HepG2 (cell line): ENCODE measurements around the gene NEK6. TPM values are rescaled to one million over a fixed set of nuclear protein-coding genes. Genes with fewer than 3 reads are reported as not detected.

Experiments
- ATAC-seq: fragments of 200-7000 bp; cut with Tn5 transposase; 3 replicates; pipeline ENCODE4 v1.9.1; 2020; ENCODE audit warnings: mild to moderate bottlenecking, moderate library complexity
- BruUV-seq: library from RNA; stranded (reverse); fragments of 400-500 nt; replicated peaks from 2 replicates; lab custom pipeline; 2021; lab: Mats Ljungman, UMichigan
- CTCF ChIA-PET: fragments of 300-600 bp; formaldehyde crosslinking; extraction: SDS; loops from one replicate; lab custom pipeline; 2021; ENCODE audit warnings: low total read pairs, inconsistent platforms, low intra/inter-chr PET ratio; lab: Yijun Ruan, JAX
- POLR2A ChIA-PET: fragments of 350-600 bp; sonication (Branson Sonifier 250); formaldehyde crosslinking; loops from one replicate; lab custom pipeline; 2020; ENCODE audit warnings: antibody characterized with exemption, inconsistent platforms; lab: Yijun Ruan, JAX
- DNase-seq: peaks from one replicate; pipeline ENCODE4 v3.0.0-alpha.2; 2015; ENCODE audit warnings: low spot score
- FAIRE-seq: peaks from 3 replicates; lab custom pipeline; 2011; peaks lifted over from hg19 to GRCh38; lab: Jason Lieb, UNC
- H2AFZ ChIP-seq: one replicate; pipeline ENCODE4 v1.6.1; 2011; ENCODE audit warnings: low read length, inconsistent platforms
- H3K27ac ChIP-seq: fragments of 300-600 bp; 3 replicates; pipeline ENCODE4 v1.8.0; 2011; ENCODE audit warnings: mixed run types, mild to moderate bottlenecking, mixed read lengths, low read length, inconsistent platforms; ENCODE audit not compliant: insufficient read depth; ENCODE audit errors: extremely low read length
- H3K27me3 ChIP-seq, 2 experiments: fragments of 200-600 bp in 1 of 2; 2 replicates in 1 of 2; 3 replicates in 1 of 2; pipeline versions ENCODE4 v1.6.0 to v1.8.0; 2011; ENCODE audit warnings: low read length in 2 of 2, mild to moderate bottlenecking in 2 of 2, moderate library complexity in 2 of 2, inconsistent platforms in 1 of 2; ENCODE audit not compliant: insufficient read depth in 2 of 2, control insufficient read depth in 1 of 2
- H3K36me3 ChIP-seq, 2 experiments: fragments of 200-600 bp in 1 of 2; replicated peaks in 1 of 2; 2 replicates in 1 of 2; 3 replicates in 1 of 2; pipeline versions ENCODE4 v1.5.1 to v1.8.0; 2011; ENCODE audit warnings: low read length in 2 of 2, inconsistent platforms in 1 of 2; ENCODE audit not compliant: insufficient read depth in 2 of 2, control insufficient read depth in 1 of 2
- H3K4me1 ChIP-seq: 2 replicates; pipeline ENCODE4 v1.5.1; 2012; ENCODE audit warnings: low read length, inconsistent platforms; ENCODE audit not compliant: insufficient read depth
- H3K4me2 ChIP-seq: 2 replicates; pipeline ENCODE4 v1.6.0; 2011; ENCODE audit warnings: low read depth, low read length, inconsistent platforms
- H3K4me3 ChIP-seq, 3 experiments: fragments of 200-600 bp in 1 of 3; sonication (generic), shearing (Covaris generic) in 1 of 3; replicated peaks in 1 of 3; 2 replicates each; pipeline ENCODE4 v1.5.1; 2011 to 2016; ENCODE audit warnings: low read length in 3 of 3, inconsistent platforms in 2 of 3, low read depth in 2 of 3, mild to moderate bottlenecking in 2 of 3, control low read depth in 1 of 3, mixed read lengths in 1 of 3; ENCODE audit not compliant: insufficient read depth in 1 of 3
- H3K79me2 ChIP-seq: one replicate; pipeline ENCODE4 v1.6.1; 2011; ENCODE audit warnings: low read length, inconsistent platforms; ENCODE audit not compliant: insufficient read depth
- H3K9ac ChIP-seq: 2 replicates; pipeline ENCODE4 v1.6.0; 2011; ENCODE audit warnings: mild to moderate bottlenecking, low read depth, low read length, inconsistent platforms; ENCODE audit not compliant: insufficient read depth
- H3K9me3 ChIP-seq: 2 replicates; pipeline ENCODE4 v1.5.1; 2012; ENCODE audit warnings: mild to moderate bottlenecking, low read length
- H4K20me1 ChIP-seq: 2 replicates; pipeline ENCODE4 v1.6.0; 2011; ENCODE audit warnings: inconsistent platforms, mild to moderate bottlenecking, low read length, moderate library complexity; ENCODE audit not compliant: insufficient read depth
- BCL6 ChIP-seq: IDR thresholded peaks from 2 replicates; pipeline ENCODE4 v1.6.1; 2016; ENCODE audit warnings: missing genetic modification reagents, missing compliant biosample characterization
- CENPT ChIP-seq: sonication (generic); formaldehyde crosslinking; IDR thresholded peaks from 2 replicates; pipeline ENCODE4 v1.8.0; 2022; ENCODE audit warnings: low read depth, mild to moderate bottlenecking, moderate library complexity, missing genetic modification reagents
- JDP2 ChIP-seq: sonication (generic); formaldehyde crosslinking; IDR thresholded peaks from 2 replicates; pipeline ENCODE4 v1.8.1; 2022; ENCODE audit warnings: missing genetic modification reagents, borderline replicate concordance
- MYNN ChIP-seq: sonication (generic); formaldehyde crosslinking; IDR thresholded peaks from 2 replicates; pipeline ENCODE4 v1.4.0; 2020; ENCODE audit warnings: mild to moderate bottlenecking, low read depth, missing genetic modification reagents
- NCOA2 ChIP-seq: sonication (generic); formaldehyde crosslinking; IDR thresholded peaks from 2 replicates; pipeline ENCODE4 v1.8.0; 2022; ENCODE audit warnings: inconsistent platforms
- NFIB ChIP-seq: sonication (generic); formaldehyde crosslinking; IDR thresholded peaks from 2 replicates; pipeline ENCODE4 v1.9.0; 2021; ENCODE audit warnings: missing genetic modification reagents, mild to moderate bottlenecking, borderline replicate concordance
- WIZ ChIP-seq: sonication (generic); formaldehyde crosslinking; IDR thresholded peaks from 2 replicates; pipeline ENCODE4 v1.5.1; 2020; ENCODE audit warnings: mild to moderate bottlenecking, missing genetic modification reagents
- ZBTB20 ChIP-seq: sonication (generic); formaldehyde crosslinking; IDR thresholded peaks from 2 replicates; pipeline ENCODE4 v1.8.1; 2023; ENCODE audit warnings: missing genetic modification reagents, low read depth, mild to moderate bottlenecking, borderline replicate concordance
- ZBTB3 ChIP-seq: sonication (generic); formaldehyde crosslinking; IDR thresholded peaks from 2 replicates; pipeline ENCODE4 v1.4.0; 2020; ENCODE audit warnings: low read depth, mild to moderate bottlenecking, moderate library complexity, missing genetic modification reagents, borderline replicate concordance
- ZNF10 ChIP-seq: sonication (generic); formaldehyde crosslinking; IDR thresholded peaks from 2 replicates; pipeline ENCODE4 v1.4.0; 2020; ENCODE audit warnings: mild to moderate bottlenecking, low read depth, missing genetic modification reagents, borderline replicate concordance
- ZNF121 ChIP-seq: sonication (generic); formaldehyde crosslinking; IDR thresholded peaks from 2 replicates; pipeline ENCODE4 v1.5.0; 2020; ENCODE audit warnings: mild to moderate bottlenecking, missing genetic modification reagents
- ZNF724P ChIP-seq: sonication (generic); formaldehyde crosslinking; IDR thresholded peaks from 2 replicates; pipeline ENCODE4 v1.8.0; 2022; ENCODE audit warnings: missing genetic modification reagents, borderline replicate concordance
- ZNF773 ChIP-seq: sonication (generic); formaldehyde crosslinking; IDR thresholded peaks from 2 replicates; pipeline ENCODE4 v1.4.0; 2020; ENCODE audit warnings: missing genetic modification reagents, borderline replicate concordance
- WGBS: methylation state at CpG from one replicate; pipeline ENCODE4 v1.1.6; 2017; ENCODE audit warnings: low lambda C conversion rate; 5-methylcytosine and 5-hydroxymethylcytosine counted together
- in situ Hi-C: cut with HindIII; loops from 2 replicates; pipeline ENCODE4 v1.10.0; 2017; ENCODE audit warnings: low pct_unique_long_range_greater_than_20kb; ENCODE audit not compliant: extremely low pct_ligation_motif_present
- intact Hi-C: fragments of 100-400 bp; cut with micrococcal nuclease; formaldehyde crosslinking; loops from one replicate; pipeline ENCODE4 v1.10.0; 2022; ENCODE audit not compliant: unreplicated experiment
- polyA plus RNA-seq, 8 experiments: library from polyadenylated mRNA; depleted of rRNA in 3 of 8; stranded (reverse) in 7 of 8; unstranded in 1 of 8; fragments of >200 nt; fragmentation: Illumina TruSeq in 4 of 8; extraction: Trizol in 4 of 8; gene quantifications; 2 replicates each; pipeline versions ENCODE4 v1.2.1 to v1.2.3, GENCODE V29; 2011 to 2016; ENCODE audit warnings: low read depth in 4 of 8, missing spikeins in 1 of 8, mixed read lengths in 1 of 8; ENCODE audit not compliant: insufficient read depth in 1 of 8
- total RNA-seq, 5 experiments: library from RNA; depleted of rRNA; stranded (reverse); fragments of >200 nt; fragmentation: Illumina TruSeq; extraction: Trizol; gene quantifications; 2 replicates each; pipeline ENCODE4 v1.2.3, GENCODE V29; 2016; ENCODE audit warnings: low read depth in 1 of 5
- TF ChIP-seq, protein P1 (sequence below): sonication (generic); formaldehyde crosslinking; IDR thresholded peaks from 2 replicates; pipeline ENCODE4 v1.4.0; 2020; ENCODE audit warnings: missing genetic modification reagents
- TF ChIP-seq, protein P2 (sequence below): sonication (generic); formaldehyde crosslinking; IDR thresholded peaks from 2 replicates; pipeline ENCODE4 v1.8.1; 2022; ENCODE audit warnings: low read depth, mild to moderate bottlenecking, missing genetic modification reagents

Gene NEK6
- total and polyA plus RNA-seq, 2 of the 13 experiments (the other 11 are each of a cell fraction or from before 2014, with no cell fraction given): 30.4 to 119 TPM

DNA sequence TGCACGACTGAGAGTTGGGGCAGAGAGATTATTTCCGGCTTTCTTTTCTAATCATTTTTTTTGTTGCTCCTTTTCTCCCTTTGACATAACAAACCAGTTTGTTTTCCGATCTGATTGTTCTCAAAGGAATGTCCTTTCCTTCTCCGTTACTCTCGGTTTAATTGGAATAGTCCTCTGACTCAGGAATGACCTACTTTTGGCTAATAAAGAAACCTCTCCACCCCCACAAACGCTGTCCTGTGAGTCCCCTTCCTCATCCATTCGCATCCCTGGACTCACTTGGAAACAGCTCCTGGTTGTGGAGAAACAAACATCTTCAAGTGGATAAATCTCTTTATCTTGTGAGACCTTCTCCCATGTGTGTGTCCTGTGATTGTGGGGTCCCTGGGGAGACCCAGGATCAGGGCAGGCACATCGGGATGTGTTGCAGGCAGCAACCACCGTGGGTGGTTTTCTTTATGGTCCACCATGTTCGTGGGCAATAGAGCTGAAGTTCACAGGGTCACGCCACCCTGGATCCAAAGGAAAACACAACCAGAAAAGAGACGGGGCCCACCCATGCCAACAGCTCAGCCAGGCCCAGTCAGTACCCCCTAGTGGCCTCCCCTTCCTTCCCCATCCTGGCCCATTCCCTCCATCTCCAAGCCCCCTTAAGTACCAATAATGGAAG, 45.2 kb upstream of the NEK6 start:
- H3K4me1 ChIP-seq: peaks cover 14% of the 10 kb centered on the region
- POLR2A ChIA-PET: no interaction called here
- H3K27me3 ChIP-seq: peaks cover 2 to 3% of the 10 kb centered on the region in 2 experiments; a peak in 3 of 5 replicates
- ATAC-seq: no peak
- 45% methylated on average over 12 of the region's 12 CpGs for WGBS
- no peak for DNase-seq
- H3K9me3 ChIP-seq: no peaks in the 10 kb centered on the region
- intact Hi-C loops (no loop called here), in situ Hi-C loops (no loop called here)
- H3K4me3 ChIP-seq: no peak overlapping the region
- H3K4me2 ChIP-seq: no peak overlapping the region
- BruUV-seq: no TSS peak
- CTCF ChIA-PET: no interaction called here
- H3K9ac ChIP-seq: no peak overlapping the region
- no peak overlapping the region for H3K27ac ChIP-seq
- no peaks in the 10 kb centered on the region for H4K20me1 ChIP-seq
- FAIRE-seq: no peak
- no peaks in the 10 kb centered on the region for H3K36me3 ChIP-seq
- H2AFZ ChIP-seq: no peak overlapping the region
- no peaks in the 10 kb centered on the region for H3K79me2 ChIP-seq
- TF ChIP-seq ZBTB20 (CRISPR knock-in tag) (no peak), NCOA2 (no peak), JDP2 (CRISPR knock-in tag) (no peak), ZNF121 (CRISPR knock-in tag) (no peak), CENPT (CRISPR knock-in tag) (no peak), ZNF773 (CRISPR knock-in tag) (no peak), ZNF10 (CRISPR knock-in tag) (no peak), MYNN (CRISPR knock-in tag) (no peak), ZNF724P (CRISPR knock-in tag) (no peak), WIZ (CRISPR knock-in tag) (no peak), ZBTB3 (CRISPR knock-in tag) (no peak), BCL6 (no peak), NFIB (CRISPR knock-in tag) (no peak)
- TF ChIP-seq, protein P1, sequence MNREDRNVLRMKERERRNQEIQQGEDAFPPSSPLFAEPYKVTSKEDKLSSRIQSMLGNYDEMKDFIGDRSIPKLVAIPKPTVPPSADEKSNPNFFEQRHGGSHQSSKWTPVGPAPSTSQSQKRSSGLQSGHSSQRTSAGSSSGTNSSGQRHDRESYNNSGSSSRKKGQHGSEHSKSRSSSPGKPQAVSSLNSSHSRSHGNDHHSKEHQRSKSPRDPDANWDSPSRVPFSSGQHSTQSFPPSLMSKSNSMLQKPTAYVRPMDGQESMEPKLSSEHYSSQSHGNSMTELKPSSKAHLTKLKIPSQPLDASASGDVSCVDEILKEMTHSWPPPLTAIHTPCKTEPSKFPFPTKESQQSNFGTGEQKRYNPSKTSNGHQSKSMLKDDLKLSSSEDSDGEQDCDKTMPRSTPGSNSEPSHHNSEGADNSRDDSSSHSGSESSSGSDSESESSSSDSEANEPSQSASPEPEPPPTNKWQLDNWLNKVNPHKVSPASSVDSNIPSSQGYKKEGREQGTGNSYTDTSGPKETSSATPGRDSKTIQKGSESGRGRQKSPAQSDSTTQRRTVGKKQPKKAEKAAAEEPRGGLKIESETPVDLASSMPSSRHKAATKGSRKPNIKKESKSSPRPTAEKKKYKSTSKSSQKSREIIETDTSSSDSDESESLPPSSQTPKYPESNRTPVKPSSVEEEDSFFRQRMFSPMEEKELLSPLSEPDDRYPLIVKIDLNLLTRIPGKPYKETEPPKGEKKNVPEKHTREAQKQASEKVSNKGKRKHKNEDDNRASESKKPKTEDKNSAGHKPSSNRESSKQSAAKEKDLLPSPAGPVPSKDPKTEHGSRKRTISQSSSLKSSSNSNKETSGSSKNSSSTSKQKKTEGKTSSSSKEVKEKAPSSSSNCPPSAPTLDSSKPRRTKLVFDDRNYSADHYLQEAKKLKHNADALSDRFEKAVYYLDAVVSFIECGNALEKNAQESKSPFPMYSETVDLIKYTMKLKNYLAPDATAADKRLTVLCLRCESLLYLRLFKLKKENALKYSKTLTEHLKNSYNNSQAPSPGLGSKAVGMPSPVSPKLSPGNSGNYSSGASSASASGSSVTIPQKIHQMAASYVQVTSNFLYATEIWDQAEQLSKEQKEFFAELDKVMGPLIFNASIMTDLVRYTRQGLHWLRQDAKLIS (CRISPR knock-in tag): no peak
- TF ChIP-seq, protein P2, sequence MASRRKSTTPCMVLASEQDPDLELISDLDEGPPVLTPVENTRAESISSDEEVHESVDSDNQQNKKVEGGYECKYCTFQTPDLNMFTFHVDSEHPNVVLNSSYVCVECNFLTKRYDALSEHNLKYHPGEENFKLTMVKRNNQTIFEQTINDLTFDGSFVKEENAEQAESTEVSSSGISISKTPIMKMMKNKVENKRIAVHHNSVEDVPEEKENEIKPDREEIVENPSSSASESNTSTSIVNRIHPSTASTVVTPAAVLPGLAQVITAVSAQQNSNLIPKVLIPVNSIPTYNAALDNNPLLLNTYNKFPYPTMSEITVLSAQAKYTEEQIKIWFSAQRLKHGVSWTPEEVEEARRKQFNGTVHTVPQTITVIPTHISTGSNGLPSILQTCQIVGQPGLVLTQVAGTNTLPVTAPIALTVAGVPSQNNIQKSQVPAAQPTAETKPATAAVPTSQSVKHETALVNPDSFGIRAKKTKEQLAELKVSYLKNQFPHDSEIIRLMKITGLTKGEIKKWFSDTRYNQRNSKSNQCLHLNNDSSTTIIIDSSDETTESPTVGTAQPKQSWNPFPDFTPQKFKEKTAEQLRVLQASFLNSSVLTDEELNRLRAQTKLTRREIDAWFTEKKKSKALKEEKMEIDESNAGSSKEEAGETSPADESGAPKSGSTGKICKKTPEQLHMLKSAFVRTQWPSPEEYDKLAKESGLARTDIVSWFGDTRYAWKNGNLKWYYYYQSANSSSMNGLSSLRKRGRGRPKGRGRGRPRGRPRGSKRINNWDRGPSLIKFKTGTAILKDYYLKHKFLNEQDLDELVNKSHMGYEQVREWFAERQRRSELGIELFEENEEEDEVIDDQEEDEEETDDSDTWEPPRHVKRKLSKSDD (CRISPR knock-in tag): no peak
